DND-41 (cell line): ENCODE data around the gene SLC30A9.

Source experiments
- ATAC-seq: fragments of 200-7000 bp; cut with Tn5 transposase; 3 replicates; pipeline ENCODE4 v1.9.1; 2021; ENCODE audit warnings: low read depth; ENCODE audit not compliant: insufficient read depth
- DNase-seq: peaks from one replicate; pipeline ENCODE4 v3.0.0-alpha.2; 2020
- H2AFZ ChIP-seq: 2 replicates; pipeline ENCODE4 v1.6.0; 2012; ENCODE audit warnings: low read depth, low read length
- H3K27ac ChIP-seq: 2 replicates; pipeline ENCODE4 v1.5.1; 2012; ENCODE audit warnings: low read length, inconsistent platforms
- H3K27me3 ChIP-seq: fragments of 200-600 bp; sonication (generic); 2 replicates; pipeline ENCODE4 v1.6.0; 2012; ENCODE audit warnings: low read length, mild to moderate bottlenecking, inconsistent platforms; ENCODE audit not compliant: insufficient read depth, poor library complexity
- H3K36me3 ChIP-seq: 2 replicates; pipeline ENCODE4 v1.5.1; 2012; ENCODE audit warnings: low read length, inconsistent platforms; ENCODE audit not compliant: insufficient read depth
- H3K4me1 ChIP-seq: 2 replicates; pipeline ENCODE4 v1.5.1; 2012; ENCODE audit warnings: mild to moderate bottlenecking, low read length; ENCODE audit not compliant: insufficient read depth
- H3K4me2 ChIP-seq: 2 replicates; pipeline ENCODE4 v1.6.0; 2012; ENCODE audit warnings: mild to moderate bottlenecking, moderate library complexity, low read length, inconsistent platforms; ENCODE audit not compliant: insufficient read depth
- H3K4me3 ChIP-seq, 2 experiments: fragments of 200-600 bp in 1 of 2; shearing (Covaris generic) in 1 of 2; 2 replicates each; pipeline ENCODE4 v1.5.1; 2012 to 2016; ENCODE audit warnings: inconsistent platforms in 2 of 2, low read length in 2 of 2, mild to moderate bottlenecking in 2 of 2, low read depth in 1 of 2, moderate library complexity in 1 of 2
- H3K79me2 ChIP-seq: 2 replicates; pipeline ENCODE4 v1.6.0; 2012; ENCODE audit warnings: low read length, inconsistent platforms; ENCODE audit not compliant: insufficient read depth
- H3K9ac ChIP-seq: 2 replicates; pipeline ENCODE4 v1.6.0; 2012; ENCODE audit warnings: low read depth, mild to moderate bottlenecking, inconsistent platforms, low read length, moderate library complexity
- H3K9me3 ChIP-seq: 2 replicates; pipeline ENCODE4 v1.5.1; 2012; ENCODE audit warnings: low read length, moderate library complexity, mild to moderate bottlenecking, inconsistent platforms; ENCODE audit not compliant: insufficient read depth, severe bottlenecking
- H4K20me1 ChIP-seq: 2 replicates; pipeline ENCODE4 v1.6.0; 2012; ENCODE audit warnings: low read length; ENCODE audit not compliant: insufficient read depth
- CTCF ChIP-seq: IDR thresholded peaks from 2 replicates; pipeline ENCODE4 v1.5.1; 2012; ENCODE audit warnings: borderline replicate concordance, low read length, moderate library complexity, mild to moderate bottlenecking; ENCODE audit not compliant: poor library complexity, severe bottlenecking; ENCODE audit errors: extremely low read depth
- EZH2 ChIP-seq: IDR thresholded peaks from 3 replicates; pipeline ENCODE4 v1.6.1; 2012; ENCODE audit warnings: borderline replicate concordance, low read depth, mild to moderate bottlenecking, moderate library complexity, low read length, inconsistent platforms; ENCODE audit not compliant: severe bottlenecking

The SLC30A9 gene

GRCh38 chr4:42088386-42088785 lies 98.1 kb downstream of the SLC30A9 start:
- H3K4me1 ChIP-seq, result no peaks in the 10 kb centered on the region
- H3K79me2 ChIP-seq, result no peaks in the 10 kb centered on the region
- H3K4me3 ChIP-seq, result no peak overlapping the region
- H3K9me3 ChIP-seq, result no peaks in the 10 kb centered on the region
- TF ChIP-seq CTCF (no peak), EZH2 (no peak)
- H3K27me3 ChIP-seq, result no peaks in the 10 kb centered on the region
- no peak for DNase-seq
- H3K27ac ChIP-seq, result no peak overlapping the region
- H3K9ac ChIP-seq, result no peak overlapping the region
- H3K36me3 ChIP-seq, result no peaks in the 10 kb centered on the region
- H2AFZ ChIP-seq, result no peak overlapping the region
- H4K20me1 ChIP-seq, result no peaks in the 10 kb centered on the region
- no peak overlapping the region for H3K4me2 ChIP-seq
- no peak for ATAC-seq

GRCh38 chr4:42101446-42101975 lies 111.2 kb downstream of the SLC30A9 start:
- Histone ChIP-seq H3K9me3 (no peaks in the 10 kb centered on the region), H3K27me3 (peaks cover 5% of the 10 kb centered on the region), H2AFZ (no peak overlapping the region), H4K20me1 (no peaks in the 10 kb centered on the region), H3K27ac (no peak overlapping the region), H3K9ac (no peak overlapping the region), H3K4me1 (no peaks in the 10 kb centered on the region), H3K4me2 (no peak overlapping the region), H3K36me3 (no peaks in the 10 kb centered on the region), H3K79me2 (no peaks in the 10 kb centered on the region), H3K4me3 (no peak overlapping the region)
- TF ChIP-seq EZH2 (no peak), CTCF (no peak)
- DNase-seq, result no peak
- no peak for ATAC-seq

GRCh38 chr4:42104521-42104920 lies 114.2 kb downstream of the SLC30A9 start:
- Histone ChIP-seq H3K27ac (no peak overlapping the region), H3K79me2 (no peaks in the 10 kb centered on the region), H3K4me3 (no peak overlapping the region), H3K4me2 (no peak overlapping the region), H3K9me3 (no peaks in the 10 kb centered on the region), H3K4me1 (no peaks in the 10 kb centered on the region), H3K9ac (no peak overlapping the region), H4K20me1 (no peaks in the 10 kb centered on the region), H2AFZ (no peak overlapping the region), H3K36me3 (no peaks in the 10 kb centered on the region), H3K27me3 (peaks cover 5% of the 10 kb centered on the region)
- DNase-seq (no peak), ATAC-seq (0 out of 3 replicates have a peak, but pooled peaks have one; percentile 40)
- TF ChIP-seq EZH2, result no peak
- TF ChIP-seq CTCF, result no peak

- H3K4me3 ChIP-seq, result no peak overlapping the region
- peaks cover 5% of the 10 kb centered on the region for H3K27me3 ChIP-seq
- no peaks in the 10 kb centered on the region for H4K20me1 ChIP-seq
- TF ChIP-seq CTCF, result no peak
- no peak for TF ChIP-seq EZH2
- no peaks in the 10 kb centered on the region for H3K4me1 ChIP-seq
- no peak overlapping the region for H3K4me2 ChIP-seq
- H3K27ac ChIP-seq, result no peak overlapping the region
- H3K9me3 ChIP-seq, result no peaks in the 10 kb centered on the region
- H3K79me2 ChIP-seq, result no peaks in the 10 kb centered on the region
- no peak overlapping the region for H3K9ac ChIP-seq
- H3K36me3 ChIP-seq, result no peaks in the 10 kb centered on the region
- ATAC-seq (no peak), DNase-seq (no peak)
- H2AFZ ChIP-seq, result no peak overlapping the region
These were observed 122.5 kb downstream of the SLC30A9 start for GRCh38 chr4:42112846-42113245.
